GM19463 (cell line): ENCODE results near the gene STPG2.
A peak's percentile ranks its signal among the peaks of the same experiment; 100 is the strongest.

Source experiments
- ATAC-seq: cut with Tn5 transposase; IDR thresholded peaks from one replicate; pipeline ENCODE4 v1.9.1; 2021; ENCODE audit warnings: mild to moderate bottlenecking, moderate library complexity; ENCODE audit not compliant: unreplicated experiment

Gene STPG2

DNA sequence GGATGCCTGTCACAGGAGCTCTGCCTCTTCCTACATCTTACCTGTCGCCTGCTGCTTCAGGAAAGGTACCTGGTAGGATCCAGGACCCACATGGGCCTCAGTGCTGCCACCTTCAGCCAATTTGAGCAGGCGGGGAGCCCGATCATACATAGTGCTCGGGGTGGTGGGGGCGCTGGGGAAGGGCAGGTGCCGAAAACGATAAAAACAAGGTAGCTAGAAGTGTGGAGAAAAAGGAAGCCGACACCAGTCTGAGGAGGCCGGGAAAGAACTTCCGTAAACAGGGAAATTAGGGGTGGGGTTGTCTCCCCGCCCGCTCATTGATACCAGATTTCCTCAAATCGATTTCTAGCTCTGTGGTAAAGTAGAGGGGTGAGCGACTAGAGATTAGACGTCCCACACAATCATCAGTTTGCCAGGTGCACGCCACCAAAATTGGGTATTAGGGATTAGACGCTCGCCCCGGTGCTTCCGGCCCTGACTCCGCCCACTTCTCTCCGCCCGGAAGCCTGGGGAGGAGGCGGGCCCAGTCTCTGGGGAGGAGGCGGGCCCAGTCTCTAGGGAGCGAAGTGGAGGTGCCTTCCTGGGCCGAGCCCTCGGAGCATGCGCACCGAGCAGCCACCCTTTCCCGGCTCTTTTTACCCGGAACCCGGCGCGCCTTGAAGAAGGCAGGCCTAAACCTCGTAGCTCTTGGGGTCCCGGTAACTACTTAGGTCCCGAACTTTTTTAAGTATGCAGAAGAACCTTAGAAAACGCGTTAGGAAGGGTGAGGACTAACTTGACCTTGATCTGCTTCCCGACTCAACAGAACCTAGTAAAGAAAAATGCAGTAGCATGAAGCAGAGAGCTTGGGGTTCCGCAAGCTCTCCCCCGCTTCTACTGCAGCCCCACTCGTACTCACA, at the start of gene STPG2:
STPG2 (minus strand) TSS at position 476 of the 899 bp plus-strand sequence.
- ATAC-seq: peak; percentile 95

- no peak for ATAC-seq
Observed at GRCh38 chr4:98185279-98185678, 42.0 kb upstream of the STPG2 start.

- no peak for ATAC-seq
Observed at GRCh38 chr4:98181809-98182208, 38.5 kb upstream of the STPG2 start.

GRCh38 chr4:98179951-98180350, 36.7 kb upstream of the STPG2 start:
- no peak for ATAC-seq

- no peak for ATAC-seq
Observed at GRCh38 chr4:98176531-98176930, 33.3 kb upstream of the STPG2 start.

- ATAC-seq: no peak
Observed at GRCh38 chr4:98170035-98170434, 26.8 kb upstream of the STPG2 start.

- ATAC-seq: no peak
Observed at GRCh38 chr4:98166731-98167041, 23.4 kb upstream of the STPG2 start.

DNA sequence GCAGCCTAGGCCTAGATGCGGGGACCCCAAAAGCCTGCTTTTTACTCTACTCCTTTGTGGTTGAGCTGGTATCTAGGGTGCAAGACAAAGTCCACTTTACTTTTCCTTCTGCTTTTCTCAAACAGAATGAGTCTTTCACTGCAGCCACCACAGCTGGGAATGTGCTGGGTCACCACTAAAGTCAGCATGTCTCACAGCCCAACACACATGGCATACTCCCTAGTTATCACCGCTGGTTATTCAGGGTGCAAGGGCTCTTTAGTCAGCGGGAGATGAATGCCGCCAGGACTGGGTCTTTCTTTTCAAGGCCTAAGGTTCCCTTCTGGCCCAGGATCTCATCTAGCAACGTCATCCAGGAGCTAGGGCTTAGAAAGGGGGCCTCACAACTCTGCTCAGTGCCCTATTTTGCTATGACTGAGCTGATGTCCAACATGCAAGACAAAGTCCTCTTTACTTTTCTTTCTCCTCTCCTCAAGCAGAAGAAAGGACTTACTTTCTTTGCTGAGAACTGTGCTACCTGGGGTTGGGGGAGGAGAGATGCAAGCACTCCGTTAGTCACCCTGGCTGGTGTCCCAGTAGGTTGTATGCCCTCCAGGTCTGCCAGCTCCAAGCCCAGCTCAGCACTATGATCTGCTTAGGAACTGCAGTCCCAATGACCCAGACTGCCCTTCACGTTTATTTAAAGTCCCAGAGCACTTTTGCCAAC, 22.9 kb upstream of the STPG2 start:
- ATAC-seq: no peak

GRCh38 chr4:98162696-98163095, 19.4 kb upstream of the STPG2 start:
- ATAC-seq: no peak

GRCh38 chr4:98151145-98151924, 8.1 kb upstream of the STPG2 start:
- peak; percentile 45 for ATAC-seq

DNA sequence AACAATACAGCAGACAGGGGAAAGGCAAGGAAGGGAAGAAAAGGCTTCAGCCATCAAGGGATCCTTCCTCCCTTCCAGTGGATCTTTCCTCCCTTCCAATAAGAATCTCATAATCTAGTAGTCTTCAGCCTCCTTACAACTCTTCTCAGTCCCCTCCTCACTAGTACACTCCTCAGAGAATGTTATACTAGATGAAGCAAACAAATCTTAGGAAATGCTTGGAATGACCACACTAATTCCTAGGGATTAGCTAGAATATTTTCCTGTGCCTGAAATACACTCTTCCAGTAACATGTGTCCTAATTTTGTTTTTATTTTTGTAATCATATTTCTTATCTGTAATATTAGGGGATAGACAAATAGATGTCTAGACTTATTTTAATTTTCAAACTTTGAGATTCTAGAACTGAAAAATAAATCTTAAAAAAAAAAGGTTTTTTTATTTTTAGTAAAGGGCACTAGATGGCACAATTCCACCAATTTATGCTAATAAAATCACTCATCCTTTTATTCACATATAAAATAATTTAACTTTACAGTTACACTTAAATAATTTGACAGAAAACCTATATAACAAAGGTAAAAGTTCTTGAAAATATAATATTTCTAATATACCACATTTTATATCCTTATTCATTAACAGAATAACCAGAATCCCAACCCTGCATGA, 7.0 kb upstream of the STPG2 start:
- no peak for ATAC-seq

GRCh38 chr4:98148856-98149255, 5.6 kb upstream of the STPG2 start:
- ATAC-seq: no peak

- no peak for ATAC-seq
Observed at GRCh38 chr4:98126141-98126540, 17.1 kb downstream of the STPG2 start.

DNA sequence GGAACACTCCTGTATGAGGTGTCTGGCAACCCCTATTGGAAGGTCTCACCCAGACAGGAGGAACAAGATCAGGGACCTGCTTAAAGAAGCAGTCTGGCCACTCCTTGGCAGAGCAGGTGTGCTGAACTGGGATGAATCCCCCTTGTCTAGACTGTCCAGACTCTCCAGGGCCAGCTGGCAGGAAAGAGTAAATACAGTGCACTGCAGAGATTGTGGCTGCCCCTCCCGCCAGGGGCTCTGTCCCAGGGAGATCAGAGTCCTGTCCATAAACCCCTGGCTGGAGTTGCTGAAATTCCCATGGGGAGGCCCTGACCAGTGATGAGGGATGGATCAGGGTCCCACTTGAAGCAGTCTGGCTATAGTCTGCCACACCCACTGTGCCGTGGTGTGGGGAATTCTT, 17.7 kb downstream of the STPG2 start:
- ATAC-seq: no peak

DNA sequence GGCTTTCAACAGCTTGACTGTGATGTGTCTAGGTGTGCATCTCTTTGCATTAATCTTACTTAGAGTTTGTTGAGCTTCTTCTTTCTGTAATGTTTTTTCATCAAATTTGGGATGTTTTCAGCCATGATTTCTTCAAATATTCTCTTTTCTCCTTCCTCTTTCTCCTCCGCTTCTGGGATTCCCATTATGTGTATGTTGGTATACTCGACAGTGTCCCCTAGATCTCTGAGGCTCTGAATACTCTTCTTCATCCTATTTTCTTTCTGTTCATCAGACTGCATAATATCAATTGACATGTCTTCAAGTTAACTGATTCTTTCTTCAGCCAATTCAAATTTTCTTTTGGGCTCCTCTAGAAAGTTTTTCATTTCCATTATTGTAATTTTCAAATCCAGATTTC, 25.9 kb downstream of the STPG2 start:
- no peak for ATAC-seq

DNA sequence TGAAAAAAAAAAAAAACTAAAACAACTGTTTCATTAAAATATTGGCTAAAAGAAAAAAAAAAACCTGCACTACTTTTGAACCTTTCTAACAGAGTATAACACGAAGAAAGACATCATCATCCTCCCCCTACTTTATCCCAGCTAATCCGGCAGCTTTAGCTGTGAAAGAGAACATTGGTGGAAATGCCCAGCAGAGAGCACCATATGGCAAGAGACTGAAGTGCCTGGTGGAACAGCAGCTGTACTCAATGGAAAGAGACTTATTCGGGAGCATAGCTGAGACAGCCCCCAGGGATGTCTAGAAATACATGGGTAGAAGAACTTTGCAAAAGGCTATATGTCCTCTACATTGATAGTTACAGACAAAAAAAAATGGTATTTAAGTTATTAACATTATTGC, 30.3 kb downstream of the STPG2 start:
- no peak for ATAC-seq

DNA sequence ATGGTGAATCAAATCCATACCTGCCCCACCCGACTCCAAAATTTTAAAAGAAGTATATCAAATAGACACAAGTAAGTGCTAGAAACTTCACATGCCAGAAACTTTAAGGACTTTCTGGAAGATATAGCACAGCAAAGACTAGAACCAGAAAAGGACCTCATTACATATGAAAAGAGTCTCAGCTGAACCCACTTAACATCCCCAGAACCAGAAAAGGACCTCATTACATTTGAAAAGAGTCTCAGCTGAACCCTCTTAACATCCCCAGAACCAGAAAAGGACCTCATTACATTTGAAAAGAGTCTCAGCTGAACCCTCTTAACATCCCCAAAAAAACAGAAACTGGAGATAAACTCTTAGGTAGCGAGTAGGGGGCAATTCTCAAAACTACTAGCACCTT, 32.3 kb downstream of the STPG2 start:
- no peak for ATAC-seq

DNA sequence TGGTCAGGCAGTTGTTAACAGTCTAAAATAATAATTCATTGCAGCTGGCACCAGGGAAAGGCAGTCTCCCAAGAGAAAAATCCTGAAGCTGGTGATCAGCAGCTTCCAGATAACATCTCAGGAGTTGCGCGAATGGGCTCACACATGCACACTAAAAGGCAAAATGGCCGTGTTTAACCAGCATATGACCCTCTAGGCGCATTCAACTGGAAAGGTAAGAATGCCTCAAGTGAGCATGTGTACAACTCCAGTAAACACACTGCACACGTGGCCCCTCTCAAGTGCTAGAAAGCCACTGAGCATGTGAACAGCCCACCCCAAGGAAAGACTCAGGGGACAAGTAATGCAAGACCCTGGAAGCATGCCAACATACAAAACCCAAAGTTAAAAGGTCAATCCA, 33.1 kb downstream of the STPG2 start:
- ATAC-seq: no peak

- ATAC-seq: no peak
Observed at GRCh38 chr4:98102660-98103059, 40.6 kb downstream of the STPG2 start.

DNA sequence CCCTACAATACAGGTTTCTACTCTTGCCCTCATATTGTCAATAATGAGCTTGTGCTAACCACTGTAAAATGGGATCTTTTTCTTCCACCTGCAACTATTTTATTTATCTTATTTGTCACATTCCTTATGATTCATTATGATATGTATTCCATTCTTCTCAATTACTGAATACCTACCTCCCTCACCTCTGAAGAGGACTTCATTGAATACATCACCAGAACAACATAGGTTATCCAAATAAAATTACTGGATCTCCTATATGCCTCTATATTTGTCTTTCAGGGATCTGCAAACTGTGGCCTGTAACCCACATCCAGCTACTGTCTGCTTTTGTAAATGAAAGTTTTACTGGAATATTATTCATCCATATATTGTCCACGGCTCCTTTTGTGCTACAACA, 41.3 kb downstream of the STPG2 start:
- no peak for ATAC-seq

GRCh38 chr4:98098764-98099163, 44.5 kb downstream of the STPG2 start:
- no peak for ATAC-seq
